C4-2B (cell line): ENCODE measurements around the gene BHMT2.

Experiments used
- CTCF ChIP-seq: fragments of 450-650 bp; conservative IDR thresholded peaks from 2 replicates; pipeline ENCODE4 v1.5.1; 2017; ENCODE audit warnings: mild to moderate bottlenecking
- ZFX ChIP-seq: fragments of 450-650 bp; IDR thresholded peaks from 2 replicates; pipeline ENCODE4 v1.6.1; 2017

GRCh38 chr5:79032031-79032695 is 37.4 kb upstream of the BHMT2 start:
- TF ChIP-seq CTCF, result no peak
- no peak for TF ChIP-seq ZFX
